SKM-1 treated with dmso at 0.1 percent for 144 hours (cell line): Measurements from ENCODE around the gene SLC9C2.
"Not testable (repeated sequence)": the region's sequence is repeated elsewhere in the genome, so short reads cannot be mapped to it uniquely, and the experiment has no call there.

Experiments
- DNase-seq: peaks from one replicate; lab custom pipeline; 2025; ENCODE audit not compliant: unreplicated experiment; lab: John Stamatoyannopoulos, UW

The SLC9C2 gene

GRCh38 chr1:173580658-173581057 is 22.2 kb downstream of the SLC9C2 start:
- DNase-seq = no peak

GRCh38 chr1:173580071-173580470 is 22.8 kb downstream of the SLC9C2 start:
- no peak for DNase-seq

- DNase-seq = no peak
These were observed 29.3 kb downstream of the SLC9C2 start for GRCh38 chr1:173573596-173573995.

GRCh38 chr1:173572201-173572873 is 30.5 kb downstream of the SLC9C2 start:
- DNase-seq = no peak

GRCh38 chr1:173570370-173571007 is 32.4 kb downstream of the SLC9C2 start:
- DNase-seq = no peak

GRCh38 chr1:173568483-173568882 is 34.4 kb downstream of the SLC9C2 start:
- no peak for DNase-seq

GRCh38 chr1:173563846-173564245 is 39.0 kb downstream of the SLC9C2 start:
- DNase-seq = not testable (repeated sequence)

GRCh38 chr1:173562813-173563212 is 40.1 kb downstream of the SLC9C2 start:
- no peak for DNase-seq

- no peak for DNase-seq
These were observed 41.6 kb downstream of the SLC9C2 start for GRCh38 chr1:173561263-173561662.

- DNase-seq = no peak
These were observed 42.5 kb downstream of the SLC9C2 start for GRCh38 chr1:173560285-173560880.

- DNase-seq = no peak
These were observed 47.1 kb downstream of the SLC9C2 start for GRCh38 chr1:173555651-173556305.

GRCh38 chr1:173554541-173555250 is 48.2 kb downstream of the SLC9C2 start:
- DNase-seq = no peak

- no peak for DNase-seq
These were observed 48.8 kb downstream of the SLC9C2 start for GRCh38 chr1:173554089-173554488.

- no peak for DNase-seq
These were observed 49.6 kb downstream of the SLC9C2 start for GRCh38 chr1:173553312-173553711.

GRCh38 chr1:173551699-173552098 is 51.2 kb downstream of the SLC9C2 start:
- DNase-seq = no peak

GRCh38 chr1:173549813-173550212 is 53.1 kb downstream of the SLC9C2 start:
- DNase-seq = no peak

- DNase-seq = no peak
These were observed 57.2 kb downstream of the SLC9C2 start for GRCh38 chr1:173545688-173546087.

GRCh38 chr1:173536223-173536622 is 66.6 kb downstream of the SLC9C2 start:
- DNase-seq = no peak

GRCh38 chr1:173532237-173532636 is 70.6 kb downstream of the SLC9C2 start:
- no peak for DNase-seq

- no peak for DNase-seq
These were observed 71.8 kb downstream of the SLC9C2 start for GRCh38 chr1:173530795-173531693.
